GM19455 (cell line): Measurements from ENCODE around the gene JMJD7.

ENCODE experiments used
- ATAC-seq: cut with Tn5 transposase; IDR thresholded peaks from one replicate; pipeline ENCODE4 v1.9.1; 2021; ENCODE audit not compliant: unreplicated experiment

The JMJD7 gene

DNA sequence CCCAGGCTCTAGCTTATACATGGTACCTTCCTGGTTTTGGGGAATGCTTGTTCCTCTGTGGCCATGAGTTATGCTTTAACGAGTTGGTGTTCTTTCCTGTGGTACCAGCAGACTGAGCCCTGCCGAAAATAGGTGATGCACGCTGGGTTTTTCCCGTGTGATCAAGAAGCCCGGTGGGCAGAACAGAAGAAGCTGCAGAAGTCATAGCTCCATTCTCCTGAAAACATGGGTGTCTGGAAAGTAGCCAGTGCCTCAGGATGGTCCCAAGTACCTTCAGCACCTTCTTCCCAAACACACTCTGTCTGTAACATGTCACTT, 28.4 kb upstream of the JMJD7 start:
- no peak for ATAC-seq

DNA sequence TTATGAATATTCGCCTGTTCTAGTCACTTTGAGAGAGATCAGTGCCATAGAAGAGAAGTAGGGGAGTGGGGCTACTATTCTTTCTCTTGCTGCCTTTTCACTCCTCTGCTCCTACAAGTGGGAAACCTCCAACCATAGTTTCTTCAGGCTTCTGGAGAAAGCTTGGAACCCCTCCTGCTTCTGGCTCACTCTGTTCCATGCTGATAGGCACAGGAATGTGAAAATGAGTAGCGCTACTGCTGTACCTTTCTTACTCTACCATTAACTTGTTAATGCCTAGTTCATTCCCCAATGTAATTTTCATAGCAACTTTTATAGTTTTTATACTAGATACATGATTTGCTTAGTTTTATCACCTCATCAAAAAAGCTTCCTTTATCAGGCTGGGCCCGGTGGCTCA, 26.7 kb upstream of the JMJD7 start:
- no peak for ATAC-seq

DNA sequence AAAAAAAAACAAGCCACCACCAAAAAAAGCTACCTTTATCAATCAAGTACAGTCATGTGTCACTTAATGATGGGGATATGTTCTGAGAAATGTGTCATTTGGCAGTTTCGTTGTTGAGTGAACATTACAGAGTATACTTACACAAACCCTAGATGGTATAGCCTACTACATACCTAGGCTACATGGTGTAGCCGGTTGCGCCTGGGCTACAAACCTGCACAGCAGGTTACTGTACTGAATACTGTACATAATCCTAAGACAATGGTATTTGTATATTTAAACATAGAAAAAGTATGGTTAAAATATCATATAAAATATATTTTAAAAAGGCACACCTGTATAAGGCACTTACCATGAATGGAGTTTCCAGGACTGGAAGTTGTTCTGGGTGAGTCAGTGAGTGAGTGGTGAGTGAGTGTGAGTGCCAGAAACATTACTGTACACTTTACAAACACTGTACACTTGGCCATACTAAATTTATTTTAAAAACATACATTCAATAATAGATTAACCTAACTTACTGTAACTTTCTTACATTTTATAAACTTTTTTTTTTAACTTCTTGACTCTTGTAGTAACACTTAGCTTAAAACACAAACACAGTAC, 25.9 kb upstream of the JMJD7 start:
- ATAC-seq = no peak

DNA sequence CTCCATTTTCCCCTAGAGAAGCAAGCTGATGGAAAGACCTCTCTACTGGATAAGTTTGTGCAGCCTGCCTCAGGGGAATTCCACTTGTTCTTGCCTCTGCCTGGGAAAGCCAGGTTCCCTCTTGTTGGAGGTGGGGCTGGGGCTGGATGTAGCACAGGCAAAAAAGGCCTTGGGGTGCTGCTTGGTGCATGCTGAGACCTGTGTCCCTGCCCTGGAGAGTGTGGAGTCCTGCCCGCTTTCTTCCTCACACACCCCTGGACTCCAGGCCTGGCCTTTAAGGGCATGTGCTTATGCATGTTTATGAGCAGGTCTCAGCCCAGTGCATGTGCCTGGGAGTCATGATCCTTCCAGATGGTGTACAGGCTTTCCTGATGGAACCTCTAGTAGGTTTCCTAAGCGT, 23.5 kb upstream of the JMJD7 start:
- no peak for ATAC-seq

DNA sequence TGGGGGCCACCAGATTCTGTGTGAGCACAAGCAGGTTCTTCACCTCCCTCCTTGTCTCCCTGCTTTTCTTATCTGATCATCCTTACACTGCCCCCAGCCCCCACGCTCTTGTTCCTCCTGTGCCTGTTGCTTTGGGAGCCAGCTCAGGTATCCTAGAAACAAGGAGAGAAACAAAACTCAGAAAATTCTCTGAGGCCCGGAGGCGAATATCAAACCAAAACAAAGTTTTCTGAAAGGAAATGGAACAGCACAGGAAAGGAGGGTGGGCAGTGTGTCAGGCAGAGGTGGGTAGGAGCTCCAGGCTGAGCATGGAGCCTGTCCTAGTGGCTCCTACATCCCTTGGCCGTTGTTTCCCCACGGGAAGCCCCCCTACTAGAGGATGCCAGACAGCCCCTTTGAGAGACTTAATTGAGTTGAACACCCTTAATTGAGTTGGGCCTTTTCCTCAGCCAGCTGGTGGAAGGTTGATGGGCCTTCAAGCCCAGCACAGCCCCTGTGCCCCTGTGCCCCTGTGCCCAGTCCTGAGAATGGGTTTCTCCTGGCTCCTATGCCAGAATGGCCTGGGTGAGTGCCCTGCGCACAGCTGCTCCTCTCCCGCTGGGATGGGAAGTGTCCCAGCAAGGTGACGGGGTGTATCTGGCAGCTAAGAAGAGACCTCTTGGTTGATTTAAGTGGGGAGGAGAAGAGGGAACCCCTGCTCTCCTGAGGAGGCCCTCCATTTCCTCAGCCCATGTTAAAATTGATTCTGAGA, 22.8 kb upstream of the JMJD7 start:
- ATAC-seq = no peak

DNA sequence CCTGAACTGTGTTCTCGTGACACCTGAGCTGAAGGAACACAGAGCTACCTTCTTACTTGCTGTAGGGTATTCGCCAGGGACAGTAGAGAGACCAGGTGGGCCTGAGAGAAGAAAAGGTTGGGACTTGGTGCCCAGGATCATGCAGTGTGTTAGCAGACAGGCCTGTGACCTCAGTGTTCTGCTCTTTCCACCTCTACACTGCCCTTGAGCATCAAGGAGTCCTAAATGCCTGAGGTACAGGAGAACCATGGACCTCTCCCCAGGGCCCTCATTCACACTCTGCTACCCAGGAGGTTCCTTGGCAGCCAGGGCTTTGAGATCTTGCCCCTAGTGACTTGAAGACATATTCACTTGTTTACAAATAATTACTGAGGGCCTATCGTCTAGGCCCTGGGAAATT, 22.2 kb upstream of the JMJD7 start:
- ATAC-seq = no peak

DNA sequence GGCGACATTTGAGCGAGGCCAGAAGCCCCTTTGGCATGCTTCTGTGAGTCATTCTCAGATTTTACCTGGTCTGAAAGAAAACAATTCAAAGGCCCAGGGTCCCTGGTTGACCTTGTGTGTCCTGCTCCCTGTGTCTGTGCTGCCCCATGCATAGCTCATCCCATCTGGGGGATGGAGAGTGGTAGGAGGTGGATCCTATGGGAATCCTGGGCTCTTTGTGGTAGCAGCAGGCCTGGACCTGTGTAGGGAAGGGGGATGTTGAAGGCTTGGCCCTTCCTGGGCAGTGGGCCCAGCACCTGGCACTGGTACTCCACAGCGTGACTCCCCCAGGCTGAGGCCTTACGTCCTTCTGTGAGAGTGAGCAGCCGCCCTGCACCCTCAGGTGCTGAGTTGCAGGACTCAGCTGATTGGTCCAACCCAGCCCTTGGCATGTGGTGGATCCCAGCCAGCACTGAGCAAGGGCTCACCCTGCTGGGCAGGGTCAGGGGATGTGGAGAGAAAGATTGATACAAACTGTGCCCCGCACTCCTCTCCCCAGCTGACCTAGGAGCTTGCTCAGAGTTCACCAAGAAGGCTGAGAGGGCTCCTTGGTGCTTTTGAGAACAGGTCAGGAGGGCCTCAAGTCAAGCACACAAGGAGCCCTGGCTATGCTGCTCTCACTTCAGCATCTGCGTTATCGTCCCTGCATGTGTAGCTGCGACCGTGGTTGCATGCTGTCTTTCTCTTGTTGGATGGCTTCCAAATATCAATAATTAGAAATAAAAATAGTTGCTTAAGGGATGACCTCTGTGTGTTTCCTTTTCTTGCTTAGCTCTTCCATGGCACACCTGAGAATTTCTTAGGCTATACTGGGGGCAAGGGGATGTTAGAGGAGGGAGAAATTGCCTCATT, 21.4 kb upstream of the JMJD7 start:
- no peak for ATAC-seq

DNA sequence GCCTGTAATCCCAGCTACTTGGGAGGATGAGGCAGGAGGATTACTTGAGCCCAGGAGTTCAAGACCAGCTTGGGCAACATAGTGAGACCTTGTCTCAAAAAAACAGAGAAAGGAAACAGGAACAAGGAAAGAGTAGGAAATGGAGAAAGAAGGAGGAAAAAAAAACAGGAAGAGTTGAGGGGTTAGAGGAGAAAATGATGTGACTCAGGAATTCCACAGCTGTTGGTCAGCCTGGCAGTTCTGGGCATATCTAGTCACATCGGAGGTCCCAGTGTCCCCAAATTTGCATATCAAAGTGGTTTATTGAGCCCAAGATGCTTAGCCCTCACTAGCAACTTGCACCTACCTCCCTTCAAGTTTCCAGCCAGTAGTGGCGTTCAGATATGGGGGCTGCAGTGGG, 18.8 kb upstream of the JMJD7 start:
- no peak for ATAC-seq

DNA sequence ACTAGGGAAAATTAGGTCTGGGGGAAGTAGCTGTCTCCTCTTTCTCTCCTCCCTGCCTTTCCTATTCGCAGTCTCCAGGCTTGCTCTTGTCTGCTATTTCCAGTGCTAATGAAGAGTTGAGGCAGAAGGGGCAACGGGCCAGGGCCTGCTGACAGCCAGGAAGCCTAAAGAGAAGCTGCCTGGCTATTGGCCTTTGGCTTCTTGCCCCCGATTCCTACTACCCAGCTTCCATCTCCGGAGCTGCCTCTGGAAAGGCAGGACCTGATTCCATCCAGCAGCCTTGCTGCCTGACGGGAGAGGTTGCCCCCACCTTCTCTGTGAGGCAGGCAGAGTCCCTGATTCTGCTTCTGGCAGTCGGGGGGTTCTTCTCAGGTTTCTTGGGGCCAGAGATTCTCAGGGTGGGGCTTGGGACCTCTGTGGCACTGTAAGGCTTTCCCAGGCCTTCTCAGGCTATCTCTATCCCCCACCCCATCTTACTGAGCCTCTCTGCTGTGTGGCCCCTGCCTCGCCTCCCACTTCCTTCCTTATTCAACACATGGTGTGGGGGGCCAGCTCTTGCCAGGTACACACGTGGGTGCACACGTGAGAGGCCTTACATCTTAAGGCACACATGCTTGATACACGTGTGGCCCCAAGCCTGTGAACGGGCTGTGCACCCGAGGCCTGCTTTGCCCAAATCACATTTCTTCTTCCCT, 18.2 kb upstream of the JMJD7 start:
- ATAC-seq = no peak

DNA sequence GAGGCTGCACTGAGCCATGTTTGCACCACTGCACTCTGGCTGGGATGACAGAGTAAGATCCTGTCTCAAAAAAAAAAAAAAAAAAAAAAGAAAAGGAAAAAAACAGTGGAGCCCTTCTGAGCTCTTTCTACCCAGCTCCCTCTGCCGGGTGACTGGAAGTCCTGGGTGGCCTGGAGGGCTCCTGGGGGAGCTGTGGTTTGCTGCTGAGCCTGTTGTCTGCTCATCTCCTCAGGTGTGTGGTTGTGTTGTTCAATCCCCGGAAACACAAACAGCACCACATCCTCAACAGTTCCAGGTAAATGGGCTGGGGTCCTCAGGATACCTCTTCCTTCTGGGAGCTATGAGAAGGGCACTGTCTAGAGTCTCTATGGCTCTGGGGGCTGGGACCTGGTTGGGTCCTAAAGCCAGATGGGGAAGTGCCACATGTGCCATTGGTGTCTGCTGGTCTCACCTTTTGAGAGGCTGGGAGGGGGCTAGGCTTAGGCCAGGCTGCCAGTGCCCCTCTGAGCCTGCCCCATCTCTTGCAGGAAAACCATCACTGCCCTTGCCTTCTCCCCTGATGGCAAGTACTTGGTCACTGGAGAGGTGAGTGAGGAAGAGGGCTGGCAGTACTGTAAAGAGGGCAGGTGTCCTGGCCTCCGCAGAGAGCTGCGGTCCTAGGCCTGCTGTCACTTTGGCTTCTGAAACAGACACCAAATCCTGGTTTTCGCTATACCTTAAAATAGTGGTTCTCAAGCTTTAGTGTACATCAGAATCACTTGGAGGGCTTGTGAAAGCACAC, 17.1 kb upstream of the JMJD7 start:
- no peak for ATAC-seq

DNA sequence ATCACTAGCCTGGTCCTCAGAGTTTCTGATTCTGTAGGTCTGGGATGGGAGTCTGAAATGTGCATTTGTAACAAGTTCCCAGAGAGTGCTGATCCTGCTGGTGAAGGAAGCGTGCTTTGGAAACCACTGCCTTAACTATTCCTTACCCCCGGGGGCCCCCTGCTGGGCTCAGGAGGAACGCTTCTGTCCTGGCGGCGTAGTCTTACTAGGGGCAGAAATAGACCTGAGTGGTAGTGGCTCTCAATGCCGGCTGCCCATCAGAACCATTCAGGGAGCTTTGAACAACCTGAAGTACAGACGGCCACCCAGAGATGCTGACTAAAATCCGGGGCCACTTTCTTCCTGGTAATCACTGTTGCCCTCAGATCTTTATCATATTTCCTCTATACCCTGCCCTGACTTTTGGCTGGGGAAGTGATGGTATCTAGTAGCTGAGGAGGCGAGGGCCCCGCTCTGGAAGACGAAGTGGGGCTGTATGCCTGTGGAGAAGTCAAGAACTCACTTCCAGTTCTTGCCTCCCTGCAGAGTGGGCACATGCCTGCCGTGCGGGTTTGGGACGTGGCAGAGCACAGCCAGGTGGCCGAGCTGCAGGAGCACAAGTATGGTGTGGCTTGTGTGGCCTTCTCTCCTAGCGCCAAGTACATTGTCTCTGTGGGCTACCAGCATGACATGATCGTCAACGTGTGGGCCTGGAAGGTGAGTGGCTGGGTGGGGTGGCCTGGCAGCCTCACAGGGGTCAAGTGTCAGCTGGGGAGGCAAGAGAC, 16.3 kb upstream of the JMJD7 start:
- ATAC-seq = no peak

DNA sequence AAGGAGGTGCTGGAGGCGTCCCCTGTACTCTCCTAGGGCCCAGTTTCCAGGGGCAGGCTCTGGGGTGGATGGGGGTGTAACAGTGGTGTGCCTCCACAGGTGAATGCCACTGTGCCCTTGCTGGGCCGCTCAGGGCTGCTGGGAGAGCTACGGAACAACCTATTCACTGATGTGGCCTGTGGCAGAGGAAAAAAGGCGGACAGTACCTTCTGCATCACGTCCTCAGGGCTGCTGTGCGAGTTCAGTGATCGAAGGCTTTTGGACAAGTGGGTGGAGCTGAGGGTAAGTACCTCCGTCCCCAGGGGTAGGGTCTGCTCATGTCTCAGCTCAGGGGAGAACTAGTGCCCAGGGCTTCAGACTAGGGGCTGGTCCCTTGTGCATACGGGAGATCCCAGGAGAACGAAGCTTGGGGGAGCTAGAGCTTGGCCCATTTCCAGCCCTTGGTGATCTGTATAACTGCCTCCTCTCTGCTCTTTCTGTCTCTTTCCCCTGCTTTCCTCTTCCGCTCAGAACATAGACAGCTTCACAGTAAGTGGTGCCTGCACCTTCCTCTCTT, 15.0 kb upstream of the JMJD7 start:
- ATAC-seq = no peak

DNA sequence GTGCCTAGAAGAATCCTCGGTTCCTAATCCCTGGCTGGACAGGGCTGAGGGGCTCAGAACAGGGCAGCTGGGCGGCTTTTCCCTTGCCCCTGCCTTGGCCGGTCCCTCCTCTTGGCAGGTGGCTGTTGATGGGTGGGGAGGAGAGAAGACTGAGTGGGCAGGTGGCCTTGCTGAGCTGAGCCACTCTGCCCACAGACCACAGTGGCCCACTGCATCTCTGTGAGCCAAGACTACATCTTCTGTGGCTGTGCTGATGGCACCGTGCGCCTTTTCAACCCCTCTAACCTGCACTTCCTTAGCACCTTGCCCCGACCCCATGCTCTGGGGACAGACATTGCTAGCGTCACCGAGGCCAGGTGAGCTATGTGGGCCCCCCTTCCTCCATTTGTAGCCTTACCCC, 14.5 kb upstream of the JMJD7 start:
- no peak for ATAC-seq

DNA sequence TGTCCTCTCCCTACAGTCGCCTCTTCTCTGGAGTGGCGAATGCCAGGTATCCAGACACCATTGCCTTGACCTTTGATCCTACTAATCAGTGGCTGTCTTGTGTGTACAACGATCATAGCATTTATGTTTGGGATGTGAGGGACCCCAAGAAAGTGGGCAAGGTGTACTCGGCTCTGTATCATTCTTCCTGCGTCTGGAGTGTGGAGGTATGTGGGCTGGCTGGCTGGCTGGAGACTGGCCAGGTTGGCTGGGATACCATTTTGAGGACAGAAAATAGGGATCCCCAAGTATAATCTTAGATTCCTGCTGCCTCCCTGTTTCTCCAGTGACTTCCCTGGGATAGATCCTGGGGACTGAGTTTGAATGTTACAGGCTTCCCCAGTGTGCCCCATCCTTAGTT, 13.4 kb upstream of the JMJD7 start:
- ATAC-seq = no peak

DNA sequence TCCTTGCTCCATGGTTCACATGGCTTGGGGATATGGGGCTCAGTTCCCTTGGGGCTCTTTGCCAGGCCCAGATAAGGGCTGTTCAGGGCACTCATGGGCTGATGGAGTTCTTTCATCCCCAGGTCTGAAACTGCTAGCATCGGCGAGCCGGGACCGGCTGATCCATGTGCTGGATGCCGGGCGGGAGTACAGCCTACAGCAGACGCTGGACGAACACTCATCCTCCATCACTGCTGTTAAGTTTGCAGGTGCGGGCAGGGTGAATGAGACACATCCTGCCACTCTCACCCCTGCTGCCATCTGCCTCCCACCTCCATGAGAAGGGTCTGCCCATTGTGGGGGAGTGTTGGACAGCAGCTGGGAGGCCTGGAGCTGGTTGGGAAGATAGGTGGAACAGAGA, 11.1 kb upstream of the JMJD7 start:
- no peak for ATAC-seq

DNA sequence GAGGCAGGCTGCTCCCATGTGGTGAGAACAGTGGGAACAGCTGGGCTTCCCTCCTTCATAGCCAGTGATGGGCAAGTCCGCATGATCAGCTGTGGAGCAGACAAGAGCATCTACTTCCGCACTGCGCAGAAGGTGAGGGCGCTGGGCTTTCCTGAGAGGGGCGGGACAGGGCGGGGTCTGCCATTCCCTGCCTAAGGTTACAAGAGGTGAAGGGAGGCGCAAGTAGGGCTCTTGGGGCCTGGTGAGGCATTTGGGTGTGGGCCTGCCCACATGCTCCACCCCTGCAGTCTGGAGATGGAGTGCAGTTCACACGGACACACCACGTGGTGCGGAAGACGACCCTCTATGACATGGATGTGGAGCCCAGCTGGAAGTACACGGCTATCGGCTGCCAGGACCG, 10.6 kb upstream of the JMJD7 start:
- no peak for ATAC-seq

DNA sequence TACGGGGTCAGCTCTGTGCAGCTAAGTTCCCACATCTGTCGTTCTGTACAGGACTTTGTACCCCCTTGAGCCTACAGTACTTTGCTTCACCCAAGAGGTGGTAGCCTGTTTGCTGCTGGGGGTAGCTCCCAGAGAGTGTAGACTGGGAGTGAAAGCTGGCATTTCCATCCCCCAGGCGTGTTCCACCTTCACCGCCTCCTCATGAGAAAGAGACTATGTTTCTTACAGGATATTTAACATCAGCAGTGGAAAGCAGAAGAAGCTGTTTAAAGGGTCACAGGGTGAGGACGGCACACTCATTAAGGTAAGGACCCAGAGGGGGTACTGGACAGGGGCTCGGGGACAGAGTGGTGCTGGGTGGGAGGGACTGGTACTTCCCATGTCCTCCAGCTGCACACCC, 10.1 kb upstream of the JMJD7 start:
- no peak for ATAC-seq

DNA sequence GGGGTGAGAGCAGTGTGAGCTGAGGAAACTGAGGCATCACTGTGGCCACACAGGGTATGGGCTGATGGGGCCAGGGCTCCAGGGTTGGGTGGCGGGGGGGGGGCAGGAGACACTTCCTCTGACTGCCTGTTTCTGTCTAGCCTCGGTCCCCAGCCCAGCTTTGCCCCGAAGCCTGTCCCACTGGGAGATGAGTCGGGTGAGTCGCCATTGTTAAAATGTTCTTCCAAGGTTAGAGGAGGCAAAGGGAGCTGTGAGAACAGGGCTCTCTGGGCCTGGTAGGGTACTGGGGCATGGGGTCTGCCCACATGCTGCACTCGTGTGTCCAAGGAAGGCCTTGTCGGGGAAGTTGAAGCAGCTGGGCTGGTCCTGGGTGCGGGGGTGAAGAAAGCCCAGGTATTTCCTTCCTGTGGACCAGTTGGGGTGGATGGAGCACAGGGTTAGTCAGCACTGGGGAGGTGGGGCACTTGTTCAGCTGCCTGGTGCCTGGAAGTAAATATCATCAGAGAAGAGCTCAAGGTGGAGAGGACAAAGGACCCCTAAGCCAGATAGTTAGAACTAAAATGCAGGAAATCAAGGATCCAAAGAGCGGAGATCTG, 8.3 kb upstream of the JMJD7 start:
- ATAC-seq = no peak

DNA sequence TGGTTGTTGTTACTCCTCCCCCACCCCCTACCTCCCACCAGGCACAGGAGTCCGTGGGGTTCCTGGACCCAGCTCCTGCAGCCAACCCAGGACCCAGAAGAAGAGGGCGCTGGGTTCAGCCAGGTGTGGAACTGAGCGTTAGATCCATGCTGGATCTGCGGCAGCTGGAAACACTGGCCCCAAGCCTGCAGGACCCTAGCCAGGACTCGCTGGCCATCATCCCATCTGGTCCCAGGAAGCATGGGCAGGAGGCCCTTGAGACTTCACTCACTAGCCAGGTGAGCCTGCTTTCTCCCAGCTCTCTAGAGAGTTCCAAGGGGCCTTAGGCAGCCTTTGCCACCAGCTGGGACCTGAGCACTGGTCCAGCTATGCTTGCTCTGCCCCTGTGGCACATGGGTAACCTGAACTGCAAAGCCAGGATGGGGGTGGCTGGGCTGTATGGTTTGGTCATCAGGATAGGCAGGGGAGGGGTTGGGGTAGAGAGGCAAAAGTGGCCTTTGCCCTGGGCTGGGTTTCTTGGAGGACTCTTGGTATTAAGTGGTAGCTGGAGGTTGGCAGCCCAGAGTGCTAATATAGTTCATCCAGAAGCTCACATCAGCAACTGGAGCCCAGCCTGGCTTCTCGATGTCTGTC, 7.0 kb upstream of the JMJD7 start:
- no peak for ATAC-seq
